OCI-LY7 (cell line): ENCODE results near the gene CDC14B. TPM values are rescaled to one million over a fixed set of nuclear protein-coding genes. Genes with fewer than 3 reads are reported as not detected.

Source experiments
- BruUV-seq: library from RNA; stranded (reverse); fragments of 400-500 nt; replicated peaks from 2 replicates; lab custom pipeline; 2021; lab: Mats Ljungman, UMichigan
- CTCF ChIA-PET: fragments of 300-600 bp; sonication (Branson Sonifier 250); formaldehyde crosslinking; loops from one replicate; lab custom pipeline; 2022; ENCODE audit warnings: antibody characterized with exemption; ENCODE audit not compliant: unreplicated experiment; lab: Charles Lee
- POLR2A ChIA-PET: fragments of 300-600 bp; sonication (Branson Sonifier 250); formaldehyde crosslinking; loops from one replicate; lab custom pipeline; 2022; ENCODE audit warnings: antibody characterized with exemption; lab: Charles Lee
- DNase-seq: peaks from one replicate; pipeline ENCODE4 v3.0.0-alpha.2; 2015; ENCODE audit warnings: low spot score
- H2AFZ ChIP-seq: fragments of 200-600 bp; sonication (generic), shearing (Covaris generic); 2 replicates; pipeline ENCODE4 v1.6.1; 2014; ENCODE audit warnings: mild to moderate bottlenecking, antibody characterized with exemption, low read length, moderate library complexity
- H3K27ac ChIP-seq: fragments of 200-600 bp; sonication (generic); 2 replicates; pipeline ENCODE4 v1.5.1; 2014; ENCODE audit warnings: mixed run types, low read depth, mild to moderate bottlenecking, moderate library complexity, low read length, inconsistent platforms; ENCODE audit not compliant: poor library complexity, severe bottlenecking
- H3K36me3 ChIP-seq: fragments of 200-600 bp; sonication (generic); 2 replicates; pipeline ENCODE4 v1.6.1; 2014; ENCODE audit warnings: mild to moderate bottlenecking, antibody characterized with exemption, low read length, moderate library complexity, mixed read lengths; ENCODE audit not compliant: insufficient read depth
- H3K4me1 ChIP-seq: fragments of 200-600 bp; sonication (generic); 2 replicates; pipeline ENCODE4 v1.5.1; 2014; ENCODE audit warnings: mild to moderate bottlenecking, low read length; ENCODE audit not compliant: insufficient read depth, poor library complexity, severe bottlenecking
- H3K4me2 ChIP-seq: fragments of 200-600 bp; sonication (generic); 2 replicates; pipeline ENCODE4 v1.6.1; 2014; ENCODE audit warnings: mild to moderate bottlenecking, low read length
- H3K4me3 ChIP-seq: fragments of 200-600 bp; sonication (generic); 2 replicates; pipeline ENCODE4 v1.5.1; 2014; ENCODE audit warnings: mild to moderate bottlenecking, low read depth, low read length; ENCODE audit not compliant: poor library complexity, severe bottlenecking
- H3K79me2 ChIP-seq: fragments of 200-600 bp; sonication (generic); 2 replicates; pipeline ENCODE4 v1.6.1; 2016; ENCODE audit warnings: low read depth, mild to moderate bottlenecking, low read length, moderate library complexity, mixed read lengths; ENCODE audit not compliant: insufficient read depth
- H3K9me2 ChIP-seq: fragments of 200-600 bp; sonication (generic); 2 replicates; pipeline ENCODE4 v1.6.1; 2016; ENCODE audit warnings: mild to moderate bottlenecking, low read length, mixed read lengths; ENCODE audit not compliant: insufficient read depth
- H3K9me3 ChIP-seq: fragments of 200-600 bp; sonication (generic); 2 replicates; pipeline ENCODE4 v1.6.1; 2014; ENCODE audit warnings: mild to moderate bottlenecking, mixed run types, low read length, mixed read lengths
- H4K20me1 ChIP-seq: fragments of 200-600 bp; sonication (generic); 2 replicates; pipeline ENCODE4 v1.6.1; 2014; ENCODE audit warnings: mild to moderate bottlenecking, antibody characterized with exemption, low read length, moderate library complexity, mixed read lengths; ENCODE audit not compliant: insufficient read depth
- CTCF ChIP-seq: fragments of 200-600 bp; sonication (generic); conservative IDR thresholded peaks from 2 replicates; pipeline ENCODE4 v1.5.1; 2014; ENCODE audit warnings: mild to moderate bottlenecking, antibody characterized with exemption, low read length, moderate library complexity, mixed read lengths
- EZH2phosphoT487 ChIP-seq: fragments of 200-600 bp; sonication (generic); IDR thresholded peaks from 2 replicates; pipeline ENCODE4 v1.6.1; 2018; ENCODE audit warnings: low read depth, borderline replicate concordance, mild to moderate bottlenecking, mixed run types, antibody characterized with exemption, low read length, moderate library complexity, mixed read lengths
- intact Hi-C: fragments of 100-400 bp; cut with micrococcal nuclease; formaldehyde crosslinking; loops from one replicate; pipeline ENCODE4 v1.10.0; 2022; ENCODE audit not compliant: unreplicated experiment
- total RNA-seq, 2 experiments: library from RNA; depleted of rRNA in 1 of 2; stranded (reverse); fragments of >200 nt in 1 of 2; shearing (Covaris generic) in 1 of 2; gene quantifications; 2 replicates each; pipeline ENCODE4 v1.2.3, GENCODE V29; 2014 to 2022

The CDC14B gene
- total RNA-seq, 2 experiments from 2014 or later: 0.27 TPM; not detected in 1

- no peak for DNase-seq
- H2AFZ ChIP-seq: no peak overlapping the region
- no peak overlapping the region for H3K4me2 ChIP-seq
- intact Hi-C loops: no loop called here
- ChIA-PET CTCF (no interaction called here), POLR2A (interaction anchor here (0.6 kb wide), 1 partner anchor 131 kb away, joined by 4 read pairs; no protein-coding TSS in a partner anchor)
- no peaks in the 10 kb centered on the region for H3K36me3 ChIP-seq
- H3K9me2 ChIP-seq: no peaks in the 10 kb centered on the region
- no peaks in the 10 kb centered on the region for H3K4me1 ChIP-seq
- H4K20me1 ChIP-seq: no peaks in the 10 kb centered on the region
- H3K9me3 ChIP-seq: no peaks in the 10 kb centered on the region
- BruUV-seq: no TSS peak
- H3K4me3 ChIP-seq: no peak overlapping the region
- TF ChIP-seq CTCF (no peak), EZH2phosphoT487 (no peak)
- H3K27ac ChIP-seq: no peak overlapping the region
- no peaks in the 10 kb centered on the region for H3K79me2 ChIP-seq
These were observed 109.4 kb downstream of the CDC14B start for GRCh38 chr9:96510258-96510657.

- intact Hi-C loops: no loop called here
- Histone ChIP-seq H3K4me2 (no peak overlapping the region), H3K36me3 (no peaks in the 10 kb centered on the region), H3K9me2 (no peaks in the 10 kb centered on the region), H2AFZ (no peak overlapping the region), H3K79me2 (no peaks in the 10 kb centered on the region), H4K20me1 (no peaks in the 10 kb centered on the region), H3K4me1 (no peaks in the 10 kb centered on the region), H3K27ac (no peak overlapping the region), H3K9me3 (no peaks in the 10 kb centered on the region), H3K4me3 (no peak overlapping the region)
- no peak for DNase-seq
- ChIA-PET CTCF (no interaction called here), POLR2A (no interaction called here)
- TF ChIP-seq CTCF (no peak), EZH2phosphoT487 (no peak)
- no TSS peak for BruUV-seq
These were observed 109.8 kb downstream of the CDC14B start for GRCh38 chr9:96509848-96510247.

- H3K9me2 ChIP-seq: no peaks in the 10 kb centered on the region
- H3K4me1 ChIP-seq: no peaks in the 10 kb centered on the region
- H3K4me2 ChIP-seq: no peak overlapping the region
- no peak overlapping the region for H3K4me3 ChIP-seq
- no peaks in the 10 kb centered on the region for H3K9me3 ChIP-seq
- ChIA-PET CTCF (no interaction called here), POLR2A (interaction anchor here (0.6 kb wide), 1 partner anchor 1105 kb away, joined by 4 read pairs; no protein-coding TSS in a partner anchor)
- no peak overlapping the region for H3K27ac ChIP-seq
- H3K36me3 ChIP-seq: no peaks in the 10 kb centered on the region
- no peaks in the 10 kb centered on the region for H4K20me1 ChIP-seq
- intact Hi-C loops: no loop called here
- TF ChIP-seq CTCF: no peak
- TF ChIP-seq EZH2phosphoT487: no peak
- no TSS peak for BruUV-seq
- no peaks in the 10 kb centered on the region for H3K79me2 ChIP-seq
- no peak overlapping the region for H2AFZ ChIP-seq
- DNase-seq: no peak
These were observed 110.6 kb downstream of the CDC14B start for GRCh38 chr9:96509026-96509425.
